ENCODE results near the gene SGSM2.

DNA sequence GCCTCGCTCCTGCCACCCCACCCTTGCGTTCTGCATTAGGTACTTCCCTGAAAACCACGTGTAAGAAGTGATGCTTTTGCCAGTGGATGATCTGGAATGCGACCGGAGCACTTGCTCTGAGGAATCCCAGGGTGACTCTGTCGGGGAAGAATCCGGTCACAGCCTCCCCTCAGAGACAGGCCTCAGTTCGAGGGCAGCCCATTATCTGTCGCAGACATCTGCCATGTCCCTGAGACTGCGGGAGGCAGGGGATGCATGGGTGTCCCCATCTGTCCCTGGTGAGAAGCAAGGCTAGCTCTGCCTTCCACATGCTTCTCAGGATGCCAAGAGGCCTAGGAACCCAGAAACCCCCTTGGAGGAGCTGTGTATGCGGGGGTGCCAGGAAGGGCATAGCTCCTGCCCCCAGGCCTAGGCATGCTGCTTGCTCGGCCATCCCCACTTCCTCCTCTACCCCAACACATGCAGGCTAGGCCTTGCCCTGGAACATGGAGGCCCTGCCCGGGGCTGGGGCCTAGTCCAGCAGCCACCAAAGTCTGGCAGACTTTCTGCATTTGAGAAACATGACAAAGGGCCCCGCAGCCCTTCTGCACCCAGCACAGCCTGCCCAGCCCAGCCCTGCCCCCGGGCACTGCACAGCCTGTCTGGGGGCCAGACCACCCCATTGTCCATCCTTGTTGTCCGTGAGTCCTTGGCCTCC lies 43.1 kb downstream of the SGSM2 start:
- no peak for TF ChIP-seq EP300 (IDR thresholded peaks at IDR 0.05)
- TF ChIP-seq, protein P1, sequence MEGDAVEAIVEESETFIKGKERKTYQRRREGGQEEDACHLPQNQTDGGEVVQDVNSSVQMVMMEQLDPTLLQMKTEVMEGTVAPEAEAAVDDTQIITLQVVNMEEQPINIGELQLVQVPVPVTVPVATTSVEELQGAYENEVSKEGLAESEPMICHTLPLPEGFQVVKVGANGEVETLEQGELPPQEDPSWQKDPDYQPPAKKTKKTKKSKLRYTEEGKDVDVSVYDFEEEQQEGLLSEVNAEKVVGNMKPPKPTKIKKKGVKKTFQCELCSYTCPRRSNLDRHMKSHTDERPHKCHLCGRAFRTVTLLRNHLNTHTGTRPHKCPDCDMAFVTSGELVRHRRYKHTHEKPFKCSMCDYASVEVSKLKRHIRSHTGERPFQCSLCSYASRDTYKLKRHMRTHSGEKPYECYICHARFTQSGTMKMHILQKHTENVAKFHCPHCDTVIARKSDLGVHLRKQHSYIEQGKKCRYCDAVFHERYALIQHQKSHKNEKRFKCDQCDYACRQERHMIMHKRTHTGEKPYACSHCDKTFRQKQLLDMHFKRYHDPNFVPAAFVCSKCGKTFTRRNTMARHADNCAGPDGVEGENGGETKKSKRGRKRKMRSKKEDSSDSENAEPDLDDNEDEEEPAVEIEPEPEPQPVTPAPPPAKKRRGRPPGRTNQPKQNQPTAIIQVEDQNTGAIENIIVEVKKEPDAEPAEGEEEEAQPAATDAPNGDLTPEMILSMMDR (IDR thresholded peaks at IDR 0.05), result no peak
- no peak for TF ChIP-seq POLR2A (IDR thresholded peaks at IDR 0.05)

Measured in gastroesophageal sphincter (tissue), 3 donors.